Immature natural killer cell (primary cell): ENCODE results near the gene GRM2. TPM values are rescaled to one million over a fixed set of nuclear protein-coding genes. Genes with fewer than 3 reads are reported as not detected.
A peak's percentile ranks its signal among the peaks of the same experiment; 100 is the strongest.

Source experiments
- DNase-seq, 3 donors: peaks; one replicate each; pipeline ENCODE4 v3.0.0; 2022; ENCODE audit warnings: mixed read lengths in 1 of 3
- H3K27ac Mint-ChIP-seq, 6 donors: one replicate each; pipeline ENCODE4 v1.8.0; 2020; ENCODE audit warnings: mixed read lengths in 6 of 6, mild to moderate bottlenecking in 5 of 6, inconsistent platforms in 4 of 6, moderate library complexity in 3 of 6
- H3K27me3 Mint-ChIP-seq, 3 donors: one replicate each; pipeline ENCODE4 v1.8.0; 2020 to 2021; ENCODE audit warnings: low read depth in 3 of 3, mild to moderate bottlenecking in 3 of 3, mixed read lengths in 3 of 3, moderate library complexity in 3 of 3, inconsistent platforms in 1 of 3
- H3K36me3 Mint-ChIP-seq, 3 donors: one replicate each; pipeline ENCODE4 v1.8.0; 2020; ENCODE audit warnings: mixed read lengths in 3 of 3, inconsistent platforms in 2 of 3, mild to moderate bottlenecking in 2 of 3
- H3K4me1 Mint-ChIP-seq, 2 donors: one replicate each; pipeline ENCODE4 v1.8.0; 2020; ENCODE audit warnings: inconsistent platforms in 2 of 2, mild to moderate bottlenecking in 2 of 2, mixed read lengths in 2 of 2, moderate library complexity in 1 of 2
- H3K4me3 Mint-ChIP-seq, 5 donors: one replicate each; pipeline ENCODE4 v1.8.0; 2020; ENCODE audit warnings: mild to moderate bottlenecking in 5 of 5, mixed read lengths in 5 of 5, inconsistent platforms in 3 of 5, moderate library complexity in 3 of 5
- H3K9me3 Mint-ChIP-seq, 6 donors: one replicate each; pipeline ENCODE4 v1.8.0; 2020; ENCODE audit warnings: mild to moderate bottlenecking in 6 of 6, mixed read lengths in 6 of 6, inconsistent platforms in 4 of 6, moderate library complexity in 3 of 6
- polyA plus RNA-seq, 3 donors: library from polyadenylated mRNA; unstranded; fragments of 300-500 nt; fragmentation: Illumina TruSeq; gene quantifications; one replicate each; pipeline ENCODE4 v1.2.3, GENCODE V29; 2021

The GRM2 gene
- polyA plus RNA-seq, 3 donors from 2014 or later, result not detected

- H3K27ac Mint-ChIP-seq, result no peak overlapping the region
- no peak overlapping the region for H3K4me3 Mint-ChIP-seq
- H3K36me3 Mint-ChIP-seq, result peaks cover 0 to 18% (median 8%) of the 10 kb centered on the region in 3 donors
- DNase-seq, result no peak
- peaks cover 0 to 5% (median 0%) of the 10 kb centered on the region in 3 donors for H3K27me3 Mint-ChIP-seq
- H3K9me3 Mint-ChIP-seq, result no peaks in the 10 kb centered on the region
- H3K4me1 Mint-ChIP-seq, result peaks cover 6 to 9% of the 10 kb centered on the region in 2 donors
These were observed 6.1 kb downstream of the GRM2 start for GRCh38 chr3:51712963-51713362.

GRCh38 chr3:51715231-51715976 is 8.5 kb downstream of the GRM2 start:
- Mint-ChIP-seq H3K4me3 (no peak overlapping the region), H3K36me3 (peaks cover 0 to 18% (median 8%) of the 10 kb centered on the region in 3 donors), H3K27me3 (peaks cover 0 to 4% (median 0%) of the 10 kb centered on the region in 3 donors), H3K27ac (no peak overlapping the region), H3K4me1 (peaks cover 11 to 19% of the 10 kb centered on the region in 2 donors), H3K9me3 (no peaks in the 10 kb centered on the region)
- no peak for DNase-seq

- no peak for DNase-seq
- Mint-ChIP-seq H3K36me3 (peaks cover 0 to 18% (median 8%) of the 10 kb centered on the region in 3 donors), H3K4me1 (peaks cover 17 to 22% of the 10 kb centered on the region in 2 donors), H3K9me3 (no peaks in the 10 kb centered on the region), H3K4me3 (no peak overlapping the region), H3K27me3 (peaks cover 0 to 4% (median 0%) of the 10 kb centered on the region in 3 donors), H3K27ac (no peak overlapping the region)
These were observed 9.1 kb downstream of the GRM2 start for GRCh38 chr3:51715977-51716294.

- peak overlapping the region in 1 of 6 donors; percentile 8 for H3K27ac Mint-ChIP-seq
- peaks cover 0 to 4% (median 0%) of the 10 kb centered on the region in 3 donors for H3K27me3 Mint-ChIP-seq
- no peaks in the 10 kb centered on the region for H3K9me3 Mint-ChIP-seq
- no peak overlapping the region for H3K4me3 Mint-ChIP-seq
- H3K4me1 Mint-ChIP-seq, result peaks cover 22 to 30% of the 10 kb centered on the region in 2 donors
- no peak for DNase-seq
- H3K36me3 Mint-ChIP-seq, result peaks cover 0 to 18% (median 8%) of the 10 kb centered on the region in 3 donors
These were observed 9.9 kb downstream of the GRM2 start for GRCh38 chr3:51716805-51717204.

GRCh38 chr3:51717446-51717845 is 10.6 kb downstream of the GRM2 start:
- DNase-seq, result no peak
- Mint-ChIP-seq H3K4me3 (no peak overlapping the region), H3K27ac (peak overlapping the region in 1 of 6 donors; percentile 5), H3K9me3 (no peaks in the 10 kb centered on the region), H3K4me1 (peaks cover 22 to 33% of the 10 kb centered on the region in 2 donors), H3K27me3 (peaks cover 0 to 4% (median 0%) of the 10 kb centered on the region in 3 donors), H3K36me3 (peaks cover 0 to 18% (median 8%) of the 10 kb centered on the region in 3 donors)

GRCh38 chr3:51717947-51718346 is 11.1 kb downstream of the GRM2 start:
- H3K9me3 Mint-ChIP-seq, result no peaks in the 10 kb centered on the region
- peaks cover 0 to 18% (median 8%) of the 10 kb centered on the region in 3 donors for H3K36me3 Mint-ChIP-seq
- no peak for DNase-seq
- no peak overlapping the region for H3K27ac Mint-ChIP-seq
- H3K4me3 Mint-ChIP-seq, result no peak overlapping the region
- peaks cover 22 to 33% of the 10 kb centered on the region in 2 donors for H3K4me1 Mint-ChIP-seq
- H3K27me3 Mint-ChIP-seq, result peaks cover 0 to 4% (median 0%) of the 10 kb centered on the region in 3 donors

GRCh38 chr3:51718547-51719409 is 11.9 kb downstream of the GRM2 start:
- Mint-ChIP-seq H3K27me3 (peaks cover 0 to 4% (median 0%) of the 10 kb centered on the region in 3 donors), H3K9me3 (no peaks in the 10 kb centered on the region), H3K4me3 (no peak overlapping the region), H3K36me3 (peaks cover 0 to 10% (median 5%) of the 10 kb centered on the region in 3 donors), H3K4me1 (peaks cover 22 to 33% of the 10 kb centered on the region in 2 donors), H3K27ac (peak overlapping the region in 3 of 6 donors; percentile 29 to 69 (median 60))
- DNase-seq, result peak; percentile 40 to 52 (median 48)

- no peak overlapping the region for H3K4me3 Mint-ChIP-seq
- no peaks in the 10 kb centered on the region for H3K9me3 Mint-ChIP-seq
- peaks cover 0 to 4% (median 0%) of the 10 kb centered on the region in 3 donors for H3K27me3 Mint-ChIP-seq
- peaks cover 22 to 33% of the 10 kb centered on the region in 2 donors for H3K4me1 Mint-ChIP-seq
- peak overlapping the region in 2 of 6 donors; percentile 36 to 55 for H3K27ac Mint-ChIP-seq
- DNase-seq, result no peak
- peaks cover 0 to 3% (median 0%) of the 10 kb centered on the region in 3 donors for H3K36me3 Mint-ChIP-seq
These were observed 12.7 kb downstream of the GRM2 start for GRCh38 chr3:51719410-51720025.

- no peak for DNase-seq
- H3K4me3 Mint-ChIP-seq, result no peak overlapping the region
- H3K27me3 Mint-ChIP-seq, result peaks cover 0 to 4% (median 0%) of the 10 kb centered on the region in 3 donors
- H3K27ac Mint-ChIP-seq, result peak overlapping the region in 4 of 6 donors; percentile 9 to 69 (median 30)
- peaks cover 22 to 33% of the 10 kb centered on the region in 2 donors for H3K4me1 Mint-ChIP-seq
- no peaks in the 10 kb centered on the region for H3K9me3 Mint-ChIP-seq
- no peaks in the 10 kb centered on the region for H3K36me3 Mint-ChIP-seq
These were observed 13.6 kb downstream of the GRM2 start for GRCh38 chr3:51720292-51721061.

GRCh38 chr3:51721062-51721745 is 14.3 kb downstream of the GRM2 start:
- no peak for DNase-seq
- Mint-ChIP-seq H3K4me1 (peaks cover 22 to 33% of the 10 kb centered on the region in 2 donors), H3K4me3 (no peak overlapping the region), H3K9me3 (no peaks in the 10 kb centered on the region), H3K27me3 (peaks cover 0 to 2% (median 0%) of the 10 kb centered on the region in 3 donors), H3K36me3 (no peaks in the 10 kb centered on the region), H3K27ac (peak overlapping the region; percentile 20 to 81 (median 74))

- no peak for DNase-seq
- H3K4me3 Mint-ChIP-seq, result no peak overlapping the region
- H3K4me1 Mint-ChIP-seq, result peaks cover 22 to 33% of the 10 kb centered on the region in 2 donors
- H3K27ac Mint-ChIP-seq, result peak overlapping the region in 1 of 6 donors; percentile 41
- H3K36me3 Mint-ChIP-seq, result no peaks in the 10 kb centered on the region
- H3K9me3 Mint-ChIP-seq, result no peaks in the 10 kb centered on the region
- no peaks in the 10 kb centered on the region for H3K27me3 Mint-ChIP-seq
These were observed 15.5 kb downstream of the GRM2 start for GRCh38 chr3:51722362-51722761.

- H3K4me3 Mint-ChIP-seq, result no peak overlapping the region
- H3K27me3 Mint-ChIP-seq, result peaks cover 0 to 3% (median 2%) of the 10 kb centered on the region in 3 donors
- no peak for DNase-seq
- H3K4me1 Mint-ChIP-seq, result no peaks in the 10 kb centered on the region
- H3K27ac Mint-ChIP-seq, result no peak overlapping the region
- no peaks in the 10 kb centered on the region for H3K9me3 Mint-ChIP-seq
- H3K36me3 Mint-ChIP-seq, result no peaks in the 10 kb centered on the region
These were observed 20.6 kb downstream of the GRM2 start for GRCh38 chr3:51727500-51727899.
